SHP77 (cell line): ENCODE results near the gene GABRA5.

Experiments
- DNase-seq, 2 experiments: peaks; one replicate each; lab custom pipeline; 2025; lab: John Stamatoyannopoulos, UW

Gene GABRA5

DNA sequence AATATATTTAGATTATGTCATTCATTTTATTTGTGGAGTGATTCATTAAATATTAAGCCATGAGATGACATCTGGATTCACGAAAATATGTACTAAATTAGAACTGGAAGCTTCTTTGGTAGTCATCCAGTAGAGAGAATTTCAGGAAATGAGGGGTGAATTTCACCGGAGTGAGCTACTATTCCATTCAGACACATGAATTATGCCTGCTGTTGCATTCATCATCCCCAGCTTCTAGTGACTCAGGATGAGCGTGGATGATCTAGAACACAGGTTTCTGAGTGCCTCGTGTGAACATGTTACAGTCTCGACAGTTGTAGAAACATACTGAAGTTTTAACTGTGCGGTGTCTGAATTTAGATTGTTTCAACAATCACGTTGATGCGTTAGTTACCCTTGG is 61.2 kb downstream of the GABRA5 start:
- no peak for DNase-seq

DNA sequence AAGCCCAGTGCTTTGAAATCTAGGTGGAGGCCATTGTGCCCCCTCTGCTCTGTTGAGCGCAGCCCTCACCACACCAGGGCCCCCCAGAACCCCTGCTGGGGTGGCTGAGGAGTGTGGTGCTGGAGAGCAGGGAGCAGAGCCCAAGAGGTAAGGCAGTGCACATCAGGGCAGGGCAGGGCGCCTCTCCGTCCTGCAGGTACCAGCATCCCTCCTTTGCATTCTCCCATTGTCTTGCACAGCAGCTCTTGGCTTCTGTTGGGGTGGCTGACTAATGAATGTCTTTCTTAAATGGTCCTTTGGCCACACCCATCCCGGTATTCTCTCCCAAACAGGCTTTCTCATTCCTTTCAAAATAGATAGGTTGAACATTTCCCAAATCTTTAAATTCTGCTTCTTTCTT is 62.7 kb downstream of the GABRA5 start:
- DNase-seq: no peak

DNA sequence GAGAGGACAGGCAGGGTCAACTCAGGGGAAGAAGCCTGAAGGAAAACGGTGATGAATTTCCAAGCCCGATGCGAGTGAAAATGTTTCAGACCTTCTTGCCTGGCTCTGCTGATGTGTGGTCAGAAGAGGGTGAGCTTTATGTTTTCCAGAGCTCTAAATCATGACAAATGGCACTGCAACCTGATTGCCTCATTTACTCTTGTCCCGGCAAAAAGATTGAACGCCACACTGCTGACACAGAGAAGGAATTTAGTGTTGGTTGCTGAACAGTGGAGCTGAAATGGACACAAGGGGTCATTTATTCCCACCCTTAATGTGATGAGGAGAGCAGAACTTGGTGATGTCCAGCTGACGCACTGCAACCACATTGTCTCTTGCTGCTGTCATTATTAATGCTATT is 68.0 kb downstream of the GABRA5 start:
- DNase-seq: no peak

DNA sequence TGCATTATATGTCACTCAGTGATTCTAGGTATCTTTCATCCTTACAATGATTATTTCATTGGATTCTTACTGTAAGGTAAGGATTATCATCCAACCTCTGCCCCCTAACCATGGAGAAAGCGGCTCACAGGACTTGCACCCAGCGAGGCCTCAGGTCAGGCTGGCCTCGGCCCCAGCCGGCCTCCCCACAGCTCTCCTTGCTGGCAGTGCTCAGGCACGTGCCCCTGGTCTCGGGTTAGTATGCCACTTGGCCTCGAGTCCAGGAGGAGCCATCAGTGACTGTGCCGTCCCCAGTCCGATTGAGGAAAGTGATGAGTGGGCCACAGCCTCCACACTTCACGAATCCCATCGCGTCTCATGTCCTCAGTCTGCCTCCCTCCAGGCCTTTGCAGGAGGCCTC is 68.5 kb downstream of the GABRA5 start:
- no peak for DNase-seq

DNA sequence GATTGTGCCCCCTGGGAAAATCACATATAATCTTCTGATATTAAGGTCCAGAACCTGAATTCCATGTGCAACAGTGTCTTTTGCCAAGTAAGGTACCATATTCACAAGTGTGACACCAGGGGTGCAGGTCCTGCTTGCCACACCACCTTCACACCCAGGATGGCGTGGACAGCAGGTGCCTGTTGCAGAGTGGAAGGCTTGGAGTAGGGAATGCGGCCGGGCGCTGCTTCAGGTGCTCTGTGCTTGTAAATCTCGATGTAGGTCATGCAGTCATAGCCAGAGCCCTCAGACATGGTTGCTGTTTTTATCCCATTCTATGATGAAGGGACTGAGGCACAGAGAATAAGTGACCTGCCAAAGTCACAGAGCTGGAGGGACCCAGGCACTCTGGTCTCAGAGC is 69.6 kb downstream of the GABRA5 start:
- DNase-seq: no peak

DNA sequence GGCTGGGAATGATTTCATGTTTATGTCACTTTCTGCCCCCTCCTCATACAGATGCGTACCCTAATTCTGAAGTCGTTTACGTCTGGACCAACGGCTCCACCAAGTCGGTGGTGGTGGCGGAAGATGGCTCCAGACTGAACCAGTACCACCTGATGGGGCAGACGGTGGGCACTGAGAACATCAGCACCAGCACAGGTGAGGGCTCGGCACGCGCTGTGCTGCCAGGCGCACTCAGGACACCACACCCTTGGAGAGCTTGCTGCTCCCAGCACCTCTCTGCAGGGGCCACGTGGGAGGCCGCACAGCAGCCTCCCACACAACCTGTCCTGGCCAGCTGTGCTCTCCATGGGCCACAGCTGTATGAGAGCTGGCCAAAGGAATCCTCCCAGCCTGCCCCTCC is 70.3 kb downstream of the GABRA5 start:
- no peak for DNase-seq

DNA sequence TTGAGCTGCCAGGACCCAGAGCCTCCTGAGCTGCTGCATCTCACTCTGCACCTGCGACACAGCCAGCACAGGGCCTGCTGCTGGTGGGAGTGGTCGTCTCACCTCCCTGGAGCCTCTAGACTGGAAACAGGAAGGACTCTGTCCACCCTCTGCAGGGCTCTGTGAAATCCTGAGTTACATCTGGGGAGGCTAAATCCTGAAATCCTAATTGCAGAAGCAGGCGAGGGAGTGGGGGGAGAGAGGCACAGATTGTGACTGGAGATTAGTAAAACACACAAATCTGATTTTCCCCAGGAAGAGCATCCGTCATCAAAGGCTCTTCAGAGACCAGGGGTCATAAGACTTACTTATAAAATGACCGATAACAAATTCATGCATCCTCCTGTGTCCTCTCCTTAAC is 72.5 kb downstream of the GABRA5 start:
- DNase-seq: no peak

DNA sequence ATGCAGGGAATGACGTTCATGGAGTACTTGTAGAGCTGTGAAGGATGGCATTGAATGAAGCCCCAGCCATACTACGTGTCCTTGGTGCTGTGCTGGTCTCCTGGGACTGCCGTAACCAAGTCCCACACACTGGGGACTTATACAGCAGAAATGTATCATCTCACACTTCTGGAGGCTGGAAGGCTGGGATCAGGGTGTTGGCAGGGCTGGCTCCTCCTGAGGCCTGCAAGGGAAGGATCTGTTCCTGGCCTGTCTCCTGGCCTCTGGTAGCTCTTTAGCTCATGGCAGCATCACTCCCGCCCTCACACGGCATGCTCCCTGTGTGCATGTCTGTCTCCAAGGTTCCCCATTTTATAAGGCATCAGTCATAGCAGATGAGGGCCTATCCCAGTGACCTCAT is 74.6 kb downstream of the GABRA5 start:
- no peak for DNase-seq

DNA sequence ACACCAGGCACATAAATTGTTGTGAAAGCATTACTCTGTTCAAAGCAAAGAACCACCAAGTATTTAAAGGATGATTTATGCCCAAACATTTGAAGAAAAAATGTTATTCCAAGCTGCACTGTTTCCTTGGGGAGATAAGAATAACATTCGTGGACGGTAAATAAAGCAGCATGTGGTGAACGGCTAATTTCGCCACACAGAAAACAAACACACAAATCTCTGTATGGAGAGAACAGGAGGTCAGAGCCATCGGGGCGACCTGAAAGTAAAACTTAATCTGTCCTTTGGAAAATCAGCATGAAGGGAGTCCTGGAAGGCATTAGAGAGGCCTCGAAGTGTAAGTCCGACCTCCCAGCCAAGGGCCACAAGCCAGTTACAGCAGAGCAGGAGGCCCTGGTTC is 77.0 kb downstream of the GABRA5 start:
- no peak for DNase-seq

DNA sequence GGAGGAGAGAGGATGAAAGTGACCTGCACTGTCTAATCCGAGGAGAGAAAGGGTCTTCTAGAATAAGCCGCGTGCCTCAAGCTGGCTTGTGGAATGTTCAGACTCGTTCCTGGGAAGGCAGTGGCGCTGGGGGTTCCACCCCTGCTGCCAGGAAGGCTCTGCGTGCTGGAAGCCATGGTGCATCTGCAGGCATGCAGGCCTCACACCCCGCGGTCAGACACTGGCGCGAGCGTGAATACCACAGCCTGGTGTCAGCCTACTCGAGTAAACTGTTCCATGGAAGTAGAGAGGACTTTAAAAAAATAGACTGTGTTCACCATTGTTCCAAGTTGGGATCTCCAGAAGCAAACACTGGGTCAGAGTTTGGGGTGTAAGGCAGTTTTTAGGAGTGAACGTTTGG is 78.2 kb downstream of the GABRA5 start:
- DNase-seq: no peak

DNA sequence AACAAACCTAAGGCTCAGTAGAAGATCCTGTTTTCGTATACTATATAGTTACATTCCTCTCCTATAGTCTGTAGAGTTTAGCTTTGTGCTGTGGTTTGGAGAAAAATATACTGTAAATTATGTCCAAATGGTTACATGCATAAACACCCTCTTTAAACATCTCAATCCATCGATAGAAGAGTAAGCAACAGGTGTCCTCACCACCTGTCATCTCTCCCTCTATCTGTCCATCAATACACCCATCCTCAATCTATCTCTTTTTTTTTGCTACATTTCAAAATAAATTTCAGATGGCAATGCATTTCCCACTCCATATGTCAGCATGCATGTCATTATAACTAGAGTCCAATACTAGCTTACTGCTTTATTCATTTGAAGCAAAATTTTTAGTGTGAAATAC is 83.1 kb downstream of the GABRA5 start:
- DNase-seq: no peak

DNA sequence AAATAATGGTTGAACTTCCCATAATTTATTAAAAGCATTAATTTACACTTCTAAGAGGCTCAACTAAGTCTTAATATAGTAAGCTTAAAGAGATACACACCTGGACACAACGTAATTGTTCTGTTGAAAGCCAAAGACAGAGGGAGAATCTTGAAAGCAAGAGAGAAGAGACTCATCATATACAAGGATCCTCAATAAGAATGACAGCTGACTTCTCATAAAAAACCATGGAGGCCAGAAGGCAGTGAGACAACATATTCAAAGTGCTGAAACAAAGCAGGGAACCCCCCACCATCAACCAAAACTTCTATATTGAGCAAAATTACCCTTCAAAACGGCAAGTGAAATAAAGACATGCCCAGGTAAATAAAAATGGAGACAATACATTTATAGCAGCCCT is 87.5 kb downstream of the GABRA5 start:
- DNase-seq: no peak

DNA sequence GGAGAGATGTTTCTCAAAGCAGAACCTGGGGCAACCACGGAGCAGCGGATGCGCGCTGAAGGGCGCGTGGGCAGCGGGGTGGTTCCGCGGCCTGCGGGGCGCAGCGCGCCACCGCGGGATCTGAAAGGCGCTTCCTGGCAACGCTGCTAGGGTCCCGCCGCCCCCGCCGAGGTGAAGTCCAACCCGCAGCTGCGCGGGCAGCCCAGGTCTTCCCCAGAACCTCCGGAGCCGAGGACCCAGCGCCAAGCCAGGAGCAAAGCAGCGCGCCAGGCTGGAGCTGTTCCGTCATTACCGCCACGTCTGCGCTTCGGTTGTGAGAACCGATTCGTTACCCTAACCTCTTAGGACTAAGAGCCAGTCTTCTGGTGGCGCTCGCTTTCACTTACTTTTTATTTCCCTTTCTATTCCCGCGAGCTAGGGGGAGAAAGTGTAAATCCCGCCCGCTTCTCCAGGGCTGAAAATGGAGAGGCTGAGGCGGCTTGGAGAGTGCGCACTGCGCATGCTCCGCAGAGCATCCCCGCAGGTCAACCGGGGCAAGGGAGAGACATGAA is 100.9 kb downstream of the GABRA5 start:
- DNase-seq: no peak

DNA sequence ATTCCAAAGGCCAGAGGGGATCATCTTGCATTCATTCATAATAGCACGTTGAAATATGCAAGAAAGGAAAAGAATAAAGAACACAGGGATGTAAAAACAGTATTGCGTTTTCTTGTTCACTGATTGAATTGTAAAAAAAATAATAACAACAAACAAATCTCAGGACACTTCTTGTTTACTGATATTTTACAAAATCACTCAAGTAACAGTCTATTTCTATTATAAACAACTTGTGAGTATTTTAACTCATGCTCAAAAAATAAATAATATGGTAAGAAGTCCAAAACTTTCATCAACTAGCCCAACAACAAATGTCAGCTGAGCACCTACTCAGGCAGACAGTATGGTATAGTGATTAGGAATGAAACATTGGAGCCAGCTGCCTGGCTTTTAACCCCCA is 101.9 kb downstream of the GABRA5 start:
- DNase-seq: no peak

DNA sequence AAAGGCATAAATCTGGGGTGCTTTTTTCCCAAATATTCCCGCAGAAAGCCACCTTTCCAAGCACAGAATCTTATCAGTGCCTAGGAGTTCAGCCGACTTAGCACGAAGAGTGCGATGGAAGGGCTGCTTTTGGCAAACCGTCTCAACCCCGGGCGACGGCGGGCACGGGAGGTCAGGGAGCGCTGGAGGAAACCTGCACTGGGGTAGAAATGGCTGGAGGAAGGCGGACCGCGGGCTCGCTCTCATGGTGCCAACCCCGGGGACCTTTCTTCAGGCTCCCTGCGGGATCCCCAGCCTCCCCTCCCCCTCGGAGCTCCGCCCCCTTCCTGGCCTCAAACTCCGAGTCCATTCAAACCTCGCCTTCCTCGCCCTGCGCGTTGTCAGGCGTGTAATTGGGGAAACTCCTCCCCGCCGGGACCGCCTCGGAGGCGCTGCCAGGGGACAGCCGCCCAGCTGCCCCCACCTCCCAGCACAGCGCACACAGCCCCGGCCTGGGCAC is 103.9 kb downstream of the GABRA5 start, which contains the start of gene GABRG3:
TSS of gene GABRG3 (plus strand) at position 470 of the 499 bp plus-strand sequence.
- no peak for DNase-seq

DNA sequence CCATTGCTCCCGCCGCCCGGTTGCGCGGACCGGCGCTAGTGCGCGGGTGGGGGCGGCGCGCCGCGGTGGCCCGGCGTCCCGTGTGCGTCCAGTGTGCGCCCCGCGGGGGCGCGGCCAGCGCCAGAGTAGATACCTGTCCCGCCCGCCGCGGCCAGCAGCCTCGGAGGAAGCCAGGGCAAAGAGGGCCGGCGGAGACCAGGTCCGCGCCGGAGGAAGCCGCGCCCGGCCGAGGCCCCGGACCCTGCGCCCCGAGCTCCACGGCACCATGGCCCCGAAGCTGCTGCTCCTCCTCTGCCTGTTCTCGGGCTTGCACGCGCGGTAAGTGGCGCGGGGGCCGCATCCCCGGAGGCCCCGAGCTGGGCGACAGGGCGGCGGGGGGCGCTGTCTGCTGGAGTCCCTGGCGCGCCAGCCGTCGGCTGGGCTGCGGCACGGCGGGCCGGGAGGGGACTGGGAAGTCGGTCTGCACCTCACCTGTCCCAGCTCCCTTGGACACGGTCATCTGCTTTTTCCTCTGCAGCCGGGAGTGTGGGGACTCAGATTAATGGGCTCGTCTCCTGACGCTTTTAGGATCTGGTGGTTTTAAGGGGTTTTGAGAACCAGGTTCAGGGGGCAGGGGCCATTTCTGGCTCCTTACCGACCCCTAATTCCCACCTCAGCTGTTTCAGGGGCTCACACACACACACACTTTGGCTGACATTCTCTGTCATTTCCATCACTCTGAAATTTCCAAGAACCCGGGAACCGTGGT is 104.6 kb downstream of the GABRA5 start:
- DNase-seq: no peak

DNA sequence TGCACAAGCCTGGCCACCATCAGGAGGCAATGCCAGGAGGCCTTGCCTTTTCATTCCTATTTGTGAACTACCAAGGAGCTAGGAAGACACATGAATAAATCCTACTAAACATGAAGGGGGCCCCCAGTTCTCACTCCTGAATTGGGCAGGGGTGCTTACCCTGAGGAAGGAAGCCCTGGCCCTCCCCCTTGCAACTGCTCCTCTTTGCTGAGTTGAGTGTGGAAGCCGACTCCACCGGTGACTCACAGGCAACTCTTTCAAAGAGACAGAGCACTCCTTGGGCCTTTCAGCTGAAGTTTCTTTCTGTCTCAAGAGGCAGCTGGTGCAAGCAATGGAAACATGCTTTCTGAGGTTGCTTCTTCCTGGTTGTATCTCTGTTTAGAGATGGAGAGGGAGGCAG is 105.8 kb downstream of the GABRA5 start:
- DNase-seq: no peak

DNA sequence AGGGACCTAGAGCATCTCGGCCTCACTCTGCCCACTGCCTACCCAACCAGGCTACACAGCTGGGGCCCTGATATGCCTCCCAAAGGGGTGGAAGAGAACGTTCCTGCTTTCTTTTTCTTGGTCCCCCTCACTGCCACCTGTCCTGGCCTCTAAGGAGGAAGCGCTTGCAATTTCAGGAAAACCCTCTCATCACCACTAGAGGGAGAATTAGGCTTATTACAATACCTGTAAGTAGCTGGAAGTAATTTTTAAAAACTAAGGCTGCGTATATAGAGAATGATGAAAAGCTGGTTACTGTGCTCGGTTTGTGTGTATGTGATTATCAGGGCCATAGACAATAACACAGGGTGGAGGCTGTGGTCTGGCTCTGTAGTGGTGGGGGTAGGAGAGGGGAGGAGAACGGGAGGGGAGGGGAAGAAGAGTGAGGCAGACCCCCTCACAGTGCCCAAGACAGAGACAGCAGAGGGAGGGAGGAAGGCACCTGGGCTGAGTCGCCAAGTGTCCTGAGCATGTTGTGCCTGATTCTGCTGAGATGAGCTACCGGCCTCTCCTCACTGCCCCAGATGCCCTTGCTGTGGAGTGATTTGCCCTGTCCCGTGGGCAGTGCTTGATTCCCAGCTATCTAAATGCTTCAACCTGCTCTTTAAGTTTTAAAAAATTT is 107.4 kb downstream of the GABRA5 start:
- DNase-seq: peak; percentile 40 to 51

DNA sequence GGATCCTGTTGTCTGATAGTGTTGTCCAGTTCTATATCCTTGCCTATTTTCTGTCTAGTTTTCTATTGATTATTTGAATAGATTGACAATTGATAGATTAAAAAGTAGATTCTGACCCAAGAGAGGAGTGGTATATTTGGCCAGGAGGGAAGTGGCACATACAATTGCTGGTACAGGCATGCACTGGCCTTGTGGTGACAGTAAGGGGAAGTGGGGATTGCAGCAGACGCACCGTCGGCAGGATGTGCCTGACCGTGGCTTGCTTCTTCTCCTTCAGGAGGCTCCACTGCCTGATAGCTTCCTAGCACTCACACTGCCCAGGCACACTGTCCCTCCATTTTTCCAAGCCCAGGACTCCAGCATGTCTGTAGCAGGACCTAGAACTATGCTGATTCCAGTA is 114.6 kb downstream of the GABRA5 start:
- no peak for DNase-seq

DNA sequence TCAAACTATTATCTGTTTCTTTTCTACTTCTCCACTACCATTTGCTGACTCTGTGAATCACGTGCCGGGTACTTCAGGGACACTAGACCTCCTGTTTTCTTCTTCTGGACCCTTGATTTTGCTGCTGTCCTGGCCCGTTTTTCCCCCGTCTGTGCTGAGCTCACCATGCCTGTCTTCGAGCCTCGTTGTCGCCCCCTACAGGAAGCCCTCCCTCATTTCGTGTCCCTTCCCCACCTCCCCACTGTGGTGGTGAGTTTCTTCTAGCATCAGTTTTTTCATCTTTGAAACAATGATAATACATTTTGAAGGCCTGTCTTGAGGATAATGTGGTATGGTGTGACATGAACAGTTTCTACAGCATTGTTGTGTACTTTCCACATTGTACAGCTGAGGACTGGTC is 117.0 kb downstream of the GABRA5 start:
- DNase-seq: no peak

DNA sequence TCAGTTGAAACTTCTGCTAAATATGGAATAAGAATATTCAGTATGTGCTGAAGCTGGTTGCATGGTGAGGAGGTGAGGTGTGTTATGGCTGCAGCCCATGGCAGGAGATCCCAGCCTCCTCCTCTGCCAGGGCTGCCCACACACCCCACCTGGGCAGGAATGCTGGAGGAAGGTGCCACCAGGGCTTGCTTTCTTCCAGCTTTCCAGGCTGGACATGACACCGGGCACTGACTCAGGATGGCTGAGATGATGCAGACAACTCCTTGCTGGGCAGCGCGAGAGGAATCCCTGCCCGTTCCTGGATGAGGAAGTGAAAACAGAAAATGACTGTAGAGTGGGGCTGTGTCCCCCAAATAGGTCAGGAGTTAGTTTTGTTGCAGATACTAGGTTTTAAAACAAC is 118.2 kb downstream of the GABRA5 start:
- no peak for DNase-seq

DNA sequence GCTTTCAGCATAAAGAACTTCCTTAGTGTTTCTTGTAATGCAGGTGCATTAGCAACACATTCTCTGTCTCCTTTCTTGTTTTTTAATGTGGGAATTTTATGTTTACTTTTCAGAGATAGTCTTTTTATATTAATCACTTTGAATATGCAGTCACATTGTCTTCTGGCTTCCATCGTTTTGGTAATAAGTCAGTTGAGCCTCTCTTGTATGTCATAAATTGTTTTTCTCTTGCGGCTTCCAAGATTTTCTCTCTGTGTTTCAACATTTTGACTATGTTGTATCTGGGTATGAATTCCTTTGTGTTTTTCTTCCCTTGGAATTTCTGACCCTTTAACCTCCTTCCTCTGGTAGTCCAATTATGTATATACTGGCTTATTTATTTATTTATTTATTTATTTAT is 129.4 kb downstream of the GABRA5 start:
- no peak for DNase-seq
